ENCODE data around the gene ORC5.
"Not testable (repeated sequence)": the region's sequence is repeated elsewhere in the genome, so short reads cannot be mapped to it uniquely, and the experiment has no call there.

The ORC5 gene

DNA sequence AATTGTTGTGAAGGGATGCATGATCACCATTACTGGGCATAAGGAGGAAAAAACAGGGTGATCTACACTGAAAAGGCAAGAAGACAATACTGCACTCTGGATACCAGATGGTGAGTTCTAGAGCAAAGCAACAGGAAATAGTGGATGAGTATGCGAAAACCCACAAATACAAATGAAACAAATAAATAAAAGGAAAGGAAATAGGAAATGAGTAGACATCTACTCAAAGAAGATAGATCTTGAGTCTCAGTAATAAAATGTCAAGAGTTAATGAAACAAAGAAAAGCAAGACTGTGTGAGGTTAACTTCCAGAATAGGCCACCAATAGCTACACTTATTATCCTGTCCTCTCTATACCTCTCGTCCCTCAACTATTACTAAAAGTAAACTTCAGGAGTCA lies 11.7 kb downstream of the ORC5 start:
- TF ChIP-seq, protein P1, sequence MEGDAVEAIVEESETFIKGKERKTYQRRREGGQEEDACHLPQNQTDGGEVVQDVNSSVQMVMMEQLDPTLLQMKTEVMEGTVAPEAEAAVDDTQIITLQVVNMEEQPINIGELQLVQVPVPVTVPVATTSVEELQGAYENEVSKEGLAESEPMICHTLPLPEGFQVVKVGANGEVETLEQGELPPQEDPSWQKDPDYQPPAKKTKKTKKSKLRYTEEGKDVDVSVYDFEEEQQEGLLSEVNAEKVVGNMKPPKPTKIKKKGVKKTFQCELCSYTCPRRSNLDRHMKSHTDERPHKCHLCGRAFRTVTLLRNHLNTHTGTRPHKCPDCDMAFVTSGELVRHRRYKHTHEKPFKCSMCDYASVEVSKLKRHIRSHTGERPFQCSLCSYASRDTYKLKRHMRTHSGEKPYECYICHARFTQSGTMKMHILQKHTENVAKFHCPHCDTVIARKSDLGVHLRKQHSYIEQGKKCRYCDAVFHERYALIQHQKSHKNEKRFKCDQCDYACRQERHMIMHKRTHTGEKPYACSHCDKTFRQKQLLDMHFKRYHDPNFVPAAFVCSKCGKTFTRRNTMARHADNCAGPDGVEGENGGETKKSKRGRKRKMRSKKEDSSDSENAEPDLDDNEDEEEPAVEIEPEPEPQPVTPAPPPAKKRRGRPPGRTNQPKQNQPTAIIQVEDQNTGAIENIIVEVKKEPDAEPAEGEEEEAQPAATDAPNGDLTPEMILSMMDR (IDR thresholded peaks at IDR 0.05; ENCODE audit: borderline replicate concordance, insufficient read depth, low read depth, low read length) = no peak
- H3K4me3 ChIP-seq (ENCODE audit: low read depth, low read length) = no peak overlapping the region

DNA sequence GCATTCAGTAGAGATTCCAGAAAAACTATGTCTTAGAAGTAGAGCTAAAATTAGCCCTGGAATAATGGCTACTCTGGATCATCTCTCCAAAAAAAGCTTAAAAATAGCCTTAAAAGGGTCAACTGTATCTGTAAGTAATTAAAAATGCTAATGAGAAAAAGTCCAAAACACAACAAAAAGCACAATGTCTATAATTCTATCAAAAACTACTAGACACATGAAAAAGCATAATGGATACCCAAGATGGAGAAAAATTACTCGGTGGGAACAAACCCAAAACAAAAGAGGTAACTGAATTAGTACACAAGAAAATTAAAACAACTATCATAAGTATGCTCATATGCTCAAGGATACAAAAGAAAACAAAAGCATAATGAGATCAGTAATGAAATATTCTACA lies 15.4 kb downstream of the ORC5 start:
- H3K4me3 ChIP-seq (ENCODE audit: low read depth, low read length) = no peak overlapping the region
- TF ChIP-seq, protein P1 (IDR thresholded peaks at IDR 0.05; ENCODE audit: borderline replicate concordance, insufficient read depth, low read depth, low read length) = no peak

DNA sequence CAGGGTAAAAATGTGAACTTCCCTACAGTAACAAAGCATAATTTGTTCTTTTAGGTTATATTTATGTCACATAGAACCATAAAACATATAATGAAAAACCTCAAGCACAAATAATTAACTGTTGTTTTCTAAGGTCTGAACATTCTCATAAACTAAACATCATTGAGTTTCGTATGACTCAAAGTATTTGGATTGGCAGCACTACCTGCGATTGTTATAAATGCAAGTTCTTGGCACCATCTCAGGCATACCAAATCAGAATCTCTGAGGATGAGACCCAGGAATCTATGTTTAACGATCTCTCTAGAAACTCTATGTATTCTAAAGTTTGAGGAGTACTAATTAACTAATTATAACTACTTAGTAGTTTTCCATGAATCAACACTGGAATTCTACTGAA lies 22.5 kb downstream of the ORC5 start:
- TF ChIP-seq, protein P1 (IDR thresholded peaks at IDR 0.05; ENCODE audit: borderline replicate concordance, insufficient read depth, low read depth, low read length) = no peak
- H3K4me3 ChIP-seq (ENCODE audit: low read depth, low read length) = no peak overlapping the region

DNA sequence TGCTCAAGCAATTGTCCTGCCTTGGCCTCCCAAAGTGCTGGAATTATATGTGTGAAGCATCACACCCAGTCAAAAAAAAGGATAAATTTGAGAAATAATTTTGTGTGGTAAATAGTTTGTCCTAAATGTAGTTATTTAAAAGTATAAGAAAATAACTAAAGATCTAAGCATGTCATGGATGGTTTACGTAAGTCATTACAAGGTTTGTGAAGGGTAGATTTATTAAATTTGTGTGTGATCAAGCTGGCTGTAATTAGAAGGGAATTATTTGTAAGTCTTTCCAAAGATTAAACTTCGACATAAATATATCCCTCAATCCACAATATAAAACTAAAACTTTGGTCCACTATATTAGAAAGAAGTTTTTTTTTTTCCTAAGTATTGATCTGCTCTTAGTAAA lies 28.6 kb downstream of the ORC5 start:
- H3K4me3 ChIP-seq (ENCODE audit: low read depth, low read length) = no peak overlapping the region
- TF ChIP-seq, protein P1 (IDR thresholded peaks at IDR 0.05; ENCODE audit: borderline replicate concordance, insufficient read depth, low read depth, low read length) = no peak

DNA sequence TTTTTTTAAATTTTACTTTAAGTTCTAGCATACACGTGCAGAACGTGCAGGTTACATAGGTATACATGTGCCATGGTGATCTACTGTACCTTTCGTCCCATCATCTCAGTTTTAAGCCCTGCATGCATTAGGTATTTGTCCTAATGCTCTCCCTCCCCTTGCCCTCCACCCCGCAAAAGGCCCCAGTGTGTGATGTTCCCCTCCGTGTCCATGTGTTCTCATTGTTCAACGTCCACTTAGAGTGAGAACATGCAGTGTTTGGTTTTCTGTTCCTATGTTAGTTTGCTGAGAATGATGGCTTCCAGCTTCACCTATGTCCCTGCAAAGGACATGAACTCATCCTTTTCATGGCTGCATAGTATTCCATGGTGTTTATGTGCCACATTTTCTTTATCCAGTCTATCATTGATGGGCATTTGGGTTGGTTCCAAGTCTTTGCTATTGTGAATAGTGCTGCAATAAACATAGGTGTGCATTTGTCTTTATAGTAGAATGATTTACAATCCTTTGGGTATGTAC lies 30.2 kb downstream of the ORC5 start:
- H3K4me3 ChIP-seq (ENCODE audit: low read depth, low read length) = not testable (repeated sequence)

DNA sequence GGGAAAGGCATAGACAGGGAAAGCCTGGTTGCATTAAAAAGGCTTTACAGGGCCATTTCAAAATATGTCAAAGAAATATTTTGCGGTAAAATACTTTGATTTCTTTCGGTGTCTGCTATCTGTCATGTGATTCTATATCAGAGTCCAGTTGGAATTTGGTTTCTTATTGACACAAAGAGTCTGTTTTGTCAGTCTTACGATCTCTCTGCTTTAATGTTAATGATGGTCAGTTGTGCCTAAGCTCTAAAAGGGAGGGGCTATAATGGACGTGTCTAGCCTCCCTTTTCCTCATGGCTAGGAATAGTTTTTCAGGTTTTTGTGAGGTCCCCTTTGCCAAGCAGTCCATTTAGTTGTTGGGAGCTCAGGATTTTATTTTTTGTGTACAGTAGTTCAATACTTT lies 31.5 kb downstream of the ORC5 start:
- H3K4me3 ChIP-seq (ENCODE audit: low read depth, low read length) = no peak overlapping the region
- TF ChIP-seq, protein P1 (IDR thresholded peaks at IDR 0.05; ENCODE audit: borderline replicate concordance, insufficient read depth, low read depth, low read length) = no peak

DNA sequence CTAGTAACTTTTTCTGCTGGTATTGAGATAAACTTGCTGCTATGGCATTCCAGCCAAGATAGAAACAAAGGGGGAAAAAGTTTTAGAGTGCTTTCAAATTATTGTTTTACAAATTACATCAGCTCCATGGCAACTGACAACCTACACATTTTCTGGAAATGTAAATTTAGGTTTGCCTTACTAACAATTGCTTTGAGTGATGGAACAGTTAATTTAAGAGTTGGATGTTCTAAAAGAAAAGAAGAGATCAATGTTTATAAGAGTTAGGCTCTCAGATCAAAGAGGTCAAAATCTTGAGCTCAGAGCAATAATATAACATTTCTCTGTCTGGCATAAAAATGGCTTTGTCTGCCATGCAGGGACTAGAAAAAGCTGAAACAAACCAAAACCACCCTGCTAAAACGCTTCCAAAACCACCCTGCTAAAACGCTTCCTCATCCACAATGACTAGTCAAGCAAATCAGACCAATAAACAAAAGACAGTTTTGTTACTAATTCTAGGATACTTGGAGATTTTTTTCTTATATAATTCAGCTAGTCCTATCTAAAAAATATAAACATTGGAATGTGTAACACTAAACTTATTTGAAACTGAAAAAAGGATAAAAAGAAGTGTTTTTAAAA lies 32.3 kb downstream of the ORC5 start:
- TF ChIP-seq, protein P1 (IDR thresholded peaks at IDR 0.05; ENCODE audit: borderline replicate concordance, insufficient read depth, low read depth, low read length) = no peak
- no peak overlapping the region for H3K4me3 ChIP-seq (ENCODE audit: low read depth, low read length)

All from GM12875 (cell line).